Fibroblast of pulmonary artery (primary cell): ENCODE results near the gene UBTD2.

Source experiments
- DNase-seq: peaks from one replicate; pipeline ENCODE4 v3.0.0-alpha.2; 2010; ENCODE audit warnings: low read depth
- H3K4me3 ChIP-seq: replicated peaks from 2 replicates; pipeline ENCODE4 v1.5.1; 2011; ENCODE audit warnings: low read depth, mild to moderate bottlenecking, control low read depth, low read length, moderate library complexity
- CTCF ChIP-seq: IDR thresholded peaks from 2 replicates; pipeline ENCODE4 v1.5.1; 2011; ENCODE audit warnings: mild to moderate bottlenecking, control low read depth, low read length, inconsistent platforms; ENCODE audit errors: missing control alignments

UBTD2 gene

GRCh38 chr5:172166030-172166826, 117.3 kb downstream of the UBTD2 start:
- no peak for DNase-seq
- TF ChIP-seq CTCF, result no peak
- H3K4me3 ChIP-seq, result no peak overlapping the region

DNA sequence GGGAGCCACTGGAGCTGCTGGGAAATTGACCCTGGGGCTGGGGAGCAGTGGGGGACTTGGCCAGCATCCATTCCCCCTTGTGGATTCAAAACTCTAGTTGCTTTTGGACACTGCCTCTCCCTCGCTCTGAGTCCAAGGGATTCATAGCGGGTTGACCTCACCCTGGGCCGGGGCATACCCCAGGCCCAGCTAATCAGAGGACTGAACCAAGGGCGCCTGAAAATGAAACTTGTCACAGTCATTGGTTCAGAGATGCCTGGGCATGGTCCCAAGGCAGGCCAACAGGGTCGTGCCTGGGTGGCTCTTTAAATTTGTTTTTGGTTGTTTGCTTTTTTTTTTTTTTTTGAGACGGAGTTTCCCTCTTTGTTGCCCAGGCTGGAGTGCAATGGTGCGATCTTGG, 118.1 kb downstream of the UBTD2 start:
- DNase-seq, result no peak
- H3K4me3 ChIP-seq, result no peak overlapping the region
- TF ChIP-seq CTCF, result no peak

DNA sequence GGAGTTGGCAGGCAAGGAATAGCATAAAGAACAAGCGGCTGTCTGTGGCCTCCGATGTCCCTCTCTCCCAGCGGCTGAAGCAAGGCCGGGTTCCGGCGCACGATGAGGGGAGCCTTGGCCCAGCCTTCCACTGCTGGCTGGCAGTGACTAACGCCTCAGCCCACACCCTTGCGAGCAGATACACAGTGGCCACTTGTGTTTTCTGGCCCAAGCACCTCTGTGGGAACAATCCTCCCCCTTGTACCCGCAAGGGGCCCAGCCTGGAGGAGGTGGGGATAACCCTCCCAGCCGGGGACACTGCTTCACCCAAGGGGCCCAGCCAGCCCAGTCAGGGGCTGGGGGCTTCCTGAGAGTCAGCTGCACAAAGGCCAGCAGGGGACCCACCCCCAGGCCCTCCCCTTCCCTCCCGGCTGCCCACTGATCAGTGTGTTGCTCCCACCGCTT, 118.8 kb downstream of the UBTD2 start:
- no peak for TF ChIP-seq CTCF
- DNase-seq, result peak; percentile 70
- H3K4me3 ChIP-seq, result no peak overlapping the region

DNA sequence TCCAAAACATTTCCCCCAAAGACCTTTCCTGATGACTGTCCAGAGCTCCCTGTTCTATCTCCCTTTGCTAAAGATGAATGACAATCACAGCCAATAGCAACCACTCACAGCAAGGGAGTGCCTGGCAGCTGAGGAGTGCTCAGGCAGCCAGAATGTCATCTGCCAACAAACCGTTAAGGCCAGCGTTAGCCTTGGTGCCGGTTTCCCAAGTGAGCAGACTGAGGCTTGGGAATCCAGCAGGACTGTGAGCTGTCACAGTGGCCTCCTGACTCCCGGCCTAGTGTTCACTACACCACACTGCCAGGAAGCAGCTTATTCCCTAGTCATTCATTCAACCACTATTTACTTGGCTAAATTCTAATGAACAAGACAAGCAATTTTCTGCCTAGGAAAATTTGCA, 120.2 kb downstream of the UBTD2 start:
- TF ChIP-seq CTCF, result no peak
- no peak for DNase-seq
- H3K4me3 ChIP-seq, result no peak overlapping the region

GRCh38 chr5:172162987-172163343, 120.6 kb downstream of the UBTD2 start:
- H3K4me3 ChIP-seq, result no peak overlapping the region
- no peak for DNase-seq
- TF ChIP-seq CTCF, result no peak

GRCh38 chr5:172162323-172162986, 121.1 kb downstream of the UBTD2 start:
- peak; percentile 35 for TF ChIP-seq CTCF
- H3K4me3 ChIP-seq, result no peak overlapping the region
- peak; percentile 55 for DNase-seq
